Osteocyte (in vitro differentiated cells): ENCODE results near the gene FLT1. TPM values are rescaled to one million over a fixed set of nuclear protein-coding genes. Genes with fewer than 3 reads are reported as not detected.

ENCODE experiments used
- DNase-seq: peaks from one replicate; pipeline ENCODE4 v3.0.0; 2021; ENCODE audit warnings: mixed read lengths; ENCODE audit not compliant: unreplicated experiment; ENCODE audit errors: extremely low spot score
- H3K27ac Mint-ChIP-seq: one replicate; pipeline ENCODE4 v1.8.0; 2021; ENCODE audit warnings: mild to moderate bottlenecking, mixed read lengths; ENCODE audit not compliant: unreplicated experiment
- H3K27me3 Mint-ChIP-seq: one replicate; pipeline ENCODE4 v1.8.0; 2021; ENCODE audit warnings: mixed read lengths; ENCODE audit not compliant: unreplicated experiment
- H3K36me3 Mint-ChIP-seq: one replicate; pipeline ENCODE4 v1.8.0; 2021; ENCODE audit warnings: mixed read lengths; ENCODE audit not compliant: unreplicated experiment
- H3K4me1 Mint-ChIP-seq: one replicate; pipeline ENCODE4 v1.8.0; 2021; ENCODE audit warnings: mixed read lengths; ENCODE audit not compliant: unreplicated experiment
- H3K4me3 Mint-ChIP-seq: one replicate; pipeline ENCODE4 v1.8.0; 2021; ENCODE audit warnings: mild to moderate bottlenecking, moderate library complexity, mixed read lengths; ENCODE audit not compliant: unreplicated experiment
- H3K9me3 Mint-ChIP-seq: one replicate; pipeline ENCODE4 v1.8.0; 2021; ENCODE audit warnings: mixed read lengths; ENCODE audit not compliant: unreplicated experiment
- total RNA-seq: library from RNA; stranded (reverse); gene quantifications from 2 replicates; pipeline ENCODE4 v1.2.1, GENCODE V29; 2021
- TF ChIP-seq, protein P1 (sequence below): fragments of 200-600 bp; sonication (generic); IDR thresholded peaks from 2 replicates; pipeline ENCODE4 v1.5.0; 2021; ENCODE audit warnings: antibody characterized with exemption, mild to moderate bottlenecking, moderate library complexity

FLT1 gene
- total RNA-seq, 1 donor from 2014 or later: 3.4 TPM

DNA sequence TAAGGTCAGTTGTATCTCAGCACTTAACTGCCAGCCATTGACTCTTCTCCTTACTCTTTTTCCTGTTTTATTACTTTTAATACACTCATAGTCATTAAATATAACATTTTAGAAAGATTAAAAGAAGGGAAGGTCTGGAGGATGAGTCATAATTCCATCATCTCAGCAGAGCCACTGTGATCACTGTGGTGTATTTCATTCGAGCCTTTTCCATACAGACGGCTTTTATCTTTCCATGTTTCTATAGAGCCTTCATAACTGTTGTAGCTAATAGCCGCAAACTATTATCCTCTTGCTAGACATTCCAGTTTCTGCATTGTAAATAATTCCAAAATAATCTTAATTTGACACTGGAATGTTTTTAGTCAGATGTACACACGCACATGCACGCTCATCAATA, 4.7 kb upstream of the FLT1 start:
- DNase-seq: no peak
- Mint-ChIP-seq H3K27ac (no peak overlapping the region), H3K4me3 (no peak overlapping the region), H3K36me3 (no peaks in the 10 kb centered on the region), H3K4me1 (peaks cover 7% of the 10 kb centered on the region), H3K27me3 (peaks cover 11% of the 10 kb centered on the region), H3K9me3 (no peaks in the 10 kb centered on the region)
- TF ChIP-seq, protein P1, sequence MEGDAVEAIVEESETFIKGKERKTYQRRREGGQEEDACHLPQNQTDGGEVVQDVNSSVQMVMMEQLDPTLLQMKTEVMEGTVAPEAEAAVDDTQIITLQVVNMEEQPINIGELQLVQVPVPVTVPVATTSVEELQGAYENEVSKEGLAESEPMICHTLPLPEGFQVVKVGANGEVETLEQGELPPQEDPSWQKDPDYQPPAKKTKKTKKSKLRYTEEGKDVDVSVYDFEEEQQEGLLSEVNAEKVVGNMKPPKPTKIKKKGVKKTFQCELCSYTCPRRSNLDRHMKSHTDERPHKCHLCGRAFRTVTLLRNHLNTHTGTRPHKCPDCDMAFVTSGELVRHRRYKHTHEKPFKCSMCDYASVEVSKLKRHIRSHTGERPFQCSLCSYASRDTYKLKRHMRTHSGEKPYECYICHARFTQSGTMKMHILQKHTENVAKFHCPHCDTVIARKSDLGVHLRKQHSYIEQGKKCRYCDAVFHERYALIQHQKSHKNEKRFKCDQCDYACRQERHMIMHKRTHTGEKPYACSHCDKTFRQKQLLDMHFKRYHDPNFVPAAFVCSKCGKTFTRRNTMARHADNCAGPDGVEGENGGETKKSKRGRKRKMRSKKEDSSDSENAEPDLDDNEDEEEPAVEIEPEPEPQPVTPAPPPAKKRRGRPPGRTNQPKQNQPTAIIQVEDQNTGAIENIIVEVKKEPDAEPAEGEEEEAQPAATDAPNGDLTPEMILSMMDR: no peak

DNA sequence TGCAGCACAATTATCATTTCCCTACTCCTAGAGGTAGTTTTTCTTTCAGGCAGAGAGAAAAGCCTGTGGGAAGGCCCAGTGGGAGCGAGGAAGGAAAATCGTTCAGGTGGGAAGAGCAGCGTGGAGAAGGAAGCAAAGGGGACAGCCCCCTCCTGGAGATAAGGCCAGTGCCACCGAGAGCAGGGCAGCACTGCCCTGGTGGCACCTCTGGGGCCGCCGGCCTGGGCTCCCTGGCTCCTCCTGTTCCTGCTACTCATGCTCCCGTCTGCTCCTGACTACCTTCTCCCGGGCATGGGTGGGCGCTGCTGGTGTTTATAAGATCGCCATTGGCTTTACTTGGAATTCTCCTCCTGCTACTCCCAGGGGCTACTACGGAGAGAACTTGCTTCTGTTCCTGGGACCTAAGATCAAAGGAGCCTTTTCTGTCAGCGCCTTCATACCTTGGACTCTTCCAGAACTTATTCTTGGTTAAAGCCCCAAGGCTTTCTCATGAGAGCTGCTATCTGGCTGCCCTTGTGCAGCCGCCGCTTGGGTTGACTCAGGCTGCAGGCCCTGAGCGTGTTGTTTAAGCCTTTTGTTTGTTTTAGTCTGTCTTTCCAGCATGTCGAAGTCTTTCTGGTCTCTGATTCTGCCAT, 3.7 kb upstream of the FLT1 start:
- no peak for DNase-seq
- Mint-ChIP-seq H3K4me1 (peaks cover 8% of the 10 kb centered on the region), H3K27ac (no peak overlapping the region), H3K27me3 (peaks cover 13% of the 10 kb centered on the region), H3K9me3 (no peaks in the 10 kb centered on the region), H3K4me3 (no peak overlapping the region), H3K36me3 (no peaks in the 10 kb centered on the region)
- TF ChIP-seq, protein P1: no peak

DNA sequence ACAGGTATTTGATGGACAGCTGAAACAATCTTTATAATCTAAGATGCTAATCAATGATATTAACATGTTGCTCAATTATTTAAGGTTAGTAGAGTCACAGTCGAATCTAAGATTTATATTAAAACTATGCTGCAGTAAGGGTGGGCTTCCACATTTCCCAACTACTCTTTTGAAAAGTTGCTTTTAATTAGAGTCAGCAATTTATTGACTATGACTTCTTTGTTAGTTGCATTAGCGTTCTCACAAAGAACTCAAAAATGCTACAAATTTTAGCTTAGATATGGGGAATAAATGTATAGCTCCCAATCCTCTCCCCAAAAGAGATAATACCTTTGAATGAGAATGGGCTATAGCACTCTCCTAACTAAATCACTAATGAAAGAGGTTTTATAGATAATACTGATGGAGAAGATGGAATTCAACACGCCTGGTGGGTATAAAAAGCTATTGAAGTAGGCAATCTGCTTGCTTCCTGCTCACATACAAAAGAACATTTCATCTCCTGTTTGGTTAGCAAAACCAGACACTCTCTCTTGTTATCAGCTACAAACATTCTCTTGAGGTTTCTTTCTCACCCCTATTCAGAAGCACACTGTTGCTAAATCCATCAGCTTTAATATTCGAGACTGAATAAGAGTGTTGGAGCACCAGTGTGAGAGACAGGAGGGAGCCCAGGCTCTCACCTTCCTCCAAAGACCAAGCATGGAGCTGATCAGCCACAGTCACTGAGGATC, 2.4 kb upstream of the FLT1 start:
- TF ChIP-seq, protein P1: no peak
- H3K27ac Mint-ChIP-seq: no peak overlapping the region
- H3K27me3 Mint-ChIP-seq: peaks cover 21% of the 10 kb centered on the region
- peaks cover 18% of the 10 kb centered on the region for H3K4me1 Mint-ChIP-seq
- no peak for DNase-seq
- H3K36me3 Mint-ChIP-seq: no peaks in the 10 kb centered on the region
- H3K9me3 Mint-ChIP-seq: no peaks in the 10 kb centered on the region
- no peak overlapping the region for H3K4me3 Mint-ChIP-seq

DNA sequence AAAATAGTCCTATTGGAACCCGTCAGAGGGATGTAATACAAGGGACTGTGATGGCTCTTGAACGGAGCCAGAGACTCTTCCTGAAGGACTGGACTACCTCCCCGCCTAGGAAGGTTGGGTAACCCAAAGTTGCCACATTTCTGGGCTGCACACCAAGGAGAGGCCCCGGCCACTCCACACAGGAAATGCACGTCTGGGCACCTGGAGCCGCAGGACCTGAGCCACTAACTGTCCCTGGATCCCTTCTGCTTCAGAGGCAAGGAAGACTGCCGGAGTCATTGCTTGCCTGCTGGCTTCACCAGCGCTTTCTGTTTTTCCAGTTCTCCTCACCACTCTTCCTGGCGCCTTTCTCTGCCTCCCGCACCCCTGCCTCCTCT, 1.2 kb upstream of the FLT1 start:
- DNase-seq: no peak
- H3K27ac Mint-ChIP-seq: no peak overlapping the region
- peak overlapping the region; percentile 73 for H3K4me3 Mint-ChIP-seq
- peaks cover 25% of the 10 kb centered on the region for H3K27me3 Mint-ChIP-seq
- peaks cover 15% of the 10 kb centered on the region for H3K4me1 Mint-ChIP-seq
- no peaks in the 10 kb centered on the region for H3K36me3 Mint-ChIP-seq
- H3K9me3 Mint-ChIP-seq: no peaks in the 10 kb centered on the region
- TF ChIP-seq, protein P1: no peak

DNA sequence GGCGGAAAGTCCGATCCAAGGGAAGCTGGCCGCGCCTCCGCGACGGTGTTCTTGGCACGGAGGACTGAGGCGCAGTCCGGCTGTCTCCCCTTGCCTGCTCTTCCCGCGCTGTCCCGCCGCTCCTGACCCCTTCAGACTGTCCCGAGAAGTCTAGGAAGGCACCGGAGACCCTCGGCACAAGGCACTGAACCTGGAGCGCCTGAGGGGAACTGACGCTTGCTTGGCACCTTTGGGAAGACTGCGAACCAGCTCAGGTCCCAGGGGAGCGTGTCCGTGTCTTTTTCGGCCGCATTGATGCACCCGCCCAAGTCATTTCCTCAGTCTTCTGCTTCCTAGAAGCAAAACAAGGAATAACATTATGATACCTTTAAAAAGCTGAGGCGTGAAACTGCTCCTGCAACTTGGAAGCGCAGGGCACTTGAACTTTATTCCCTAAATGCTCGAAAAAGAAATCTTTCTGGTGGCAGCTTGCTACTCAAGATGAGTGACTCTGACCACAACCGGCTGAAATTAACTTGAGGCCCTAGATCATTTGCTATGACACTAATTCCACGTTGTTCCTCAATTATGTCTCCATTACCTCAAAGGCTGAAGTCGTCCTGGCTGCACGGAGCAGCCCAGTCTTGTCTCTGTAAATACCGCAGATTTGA, 735 bp upstream of the FLT1 start:
- H3K4me3 Mint-ChIP-seq: peak overlapping the region; percentile 73
- H3K4me1 Mint-ChIP-seq: peaks cover 16% of the 10 kb centered on the region
- H3K27me3 Mint-ChIP-seq: peaks cover 28% of the 10 kb centered on the region
- no peak overlapping the region for H3K27ac Mint-ChIP-seq
- no peaks in the 10 kb centered on the region for H3K9me3 Mint-ChIP-seq
- no peak for DNase-seq
- TF ChIP-seq, protein P1: no peak
- H3K36me3 Mint-ChIP-seq: no peaks in the 10 kb centered on the region
